ENCODE measurements around the gene CDON. TPM values are rescaled to one million over a fixed set of nuclear protein-coding genes. Genes with fewer than 3 reads are reported as not detected.

Gene CDON
- total and polyA plus RNA-seq, 12 donors, result 1.4 to 17.1 (median 8.9) TPM

DNA sequence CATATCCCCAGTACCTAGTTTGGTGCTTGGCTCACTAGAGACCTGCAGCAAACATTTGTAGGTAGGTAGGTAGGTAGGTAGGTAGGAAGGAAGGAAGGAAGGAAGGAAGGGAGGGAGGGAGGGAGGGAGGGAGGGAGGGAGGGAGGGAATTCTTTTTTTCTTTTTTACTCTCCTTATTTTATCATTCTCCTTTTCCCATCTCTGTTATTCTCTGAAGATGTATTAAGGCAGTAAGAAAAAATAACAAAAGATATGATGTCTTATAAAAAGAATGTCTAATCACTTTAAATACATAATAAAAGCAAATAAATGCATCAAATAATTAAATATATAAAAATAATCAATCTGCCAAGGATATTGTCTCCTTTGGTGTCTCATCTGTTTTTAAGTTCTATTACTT is 88.4 kb downstream of the CDON start:
- Histone ChIP-seq H3K36me3 (no peaks in the 10 kb centered on the region), H3K27me3 (no peaks in the 10 kb centered on the region), H3K9me3 (no peaks in the 10 kb centered on the region), H3K27ac (no peak overlapping the region), H3K4me1 (peaks cover 0 to 9% (median 0%) of the 10 kb centered on the region in 9 donors), H3K4me3 (no peak overlapping the region)
- DNase-seq (no peak), ATAC-seq (no peak)
- TF ChIP-seq, protein P1, sequence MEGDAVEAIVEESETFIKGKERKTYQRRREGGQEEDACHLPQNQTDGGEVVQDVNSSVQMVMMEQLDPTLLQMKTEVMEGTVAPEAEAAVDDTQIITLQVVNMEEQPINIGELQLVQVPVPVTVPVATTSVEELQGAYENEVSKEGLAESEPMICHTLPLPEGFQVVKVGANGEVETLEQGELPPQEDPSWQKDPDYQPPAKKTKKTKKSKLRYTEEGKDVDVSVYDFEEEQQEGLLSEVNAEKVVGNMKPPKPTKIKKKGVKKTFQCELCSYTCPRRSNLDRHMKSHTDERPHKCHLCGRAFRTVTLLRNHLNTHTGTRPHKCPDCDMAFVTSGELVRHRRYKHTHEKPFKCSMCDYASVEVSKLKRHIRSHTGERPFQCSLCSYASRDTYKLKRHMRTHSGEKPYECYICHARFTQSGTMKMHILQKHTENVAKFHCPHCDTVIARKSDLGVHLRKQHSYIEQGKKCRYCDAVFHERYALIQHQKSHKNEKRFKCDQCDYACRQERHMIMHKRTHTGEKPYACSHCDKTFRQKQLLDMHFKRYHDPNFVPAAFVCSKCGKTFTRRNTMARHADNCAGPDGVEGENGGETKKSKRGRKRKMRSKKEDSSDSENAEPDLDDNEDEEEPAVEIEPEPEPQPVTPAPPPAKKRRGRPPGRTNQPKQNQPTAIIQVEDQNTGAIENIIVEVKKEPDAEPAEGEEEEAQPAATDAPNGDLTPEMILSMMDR (IDR thresholded peaks at IDR 0.05), result no peak
- intact Hi-C loops (cut with DNase I), result no loop called here

DNA sequence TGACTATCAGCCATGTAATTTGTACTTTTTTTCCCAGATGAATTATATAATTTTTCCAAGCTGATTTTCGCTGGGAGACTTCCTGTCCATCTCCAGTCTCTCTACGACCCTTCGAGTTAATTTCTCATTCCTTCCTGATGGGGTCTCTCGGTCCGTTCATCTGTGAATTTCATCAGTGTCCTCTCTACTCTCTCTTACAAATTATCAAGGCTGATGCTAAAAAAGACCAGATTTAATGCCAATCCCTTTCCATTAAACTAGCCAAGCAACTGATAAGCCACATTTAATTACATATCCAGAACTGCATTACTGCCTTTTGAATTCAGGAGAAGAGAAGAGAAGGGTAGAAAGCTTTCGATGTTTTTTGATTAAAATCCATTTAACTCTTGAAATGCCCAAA is 91.0 kb downstream of the CDON start:
- 48 to 55% methylated on average over 6 of the region's 6 CpGs for WGBS, 2 donors

DNA sequence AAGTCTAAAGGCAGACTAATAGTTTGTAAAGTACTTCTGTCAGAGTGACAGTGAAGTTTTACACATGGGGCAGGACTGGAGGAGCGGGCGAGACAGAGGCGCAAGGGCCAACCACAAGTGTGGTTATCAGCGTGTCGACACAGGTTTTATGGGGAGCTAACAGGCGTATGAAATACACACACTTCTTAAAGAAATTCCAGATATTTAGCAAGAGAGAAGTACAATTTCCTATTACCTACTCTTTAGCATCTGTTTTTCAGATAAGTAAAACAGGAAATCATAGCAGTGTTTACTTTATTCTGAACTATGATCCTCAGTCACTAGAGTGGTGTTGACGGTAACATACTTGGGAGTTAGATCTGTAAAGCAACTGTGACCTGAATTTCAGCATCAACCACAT is 94.3 kb downstream of the CDON start:
- ATAC-seq, result peak in 1 of 8 donors; percentile 29
- Histone ChIP-seq H3K4me3 (no peak overlapping the region), H3K36me3 (peaks cover 0 to 5% (median 0%) of the 10 kb centered on the region in 9 donors), H3K27ac (no peak overlapping the region), H3K4me1 (peaks cover 0 to 7% (median 0%) of the 10 kb centered on the region in 9 donors), H3K27me3 (no peaks in the 10 kb centered on the region), H3K9me3 (peaks cover 0 to 4% (median 0%) of the 10 kb centered on the region in 11 donors)
- no peak for DNase-seq
- 61 to 63% methylated on average over 7 of the region's 7 CpGs for WGBS, 2 donors
- intact Hi-C loops (cut with DNase I), result loop anchor here in 1 of 10 donors (10.0 kb wide), 1 partner anchor 56 kb away; no protein-coding TSS in a partner anchor
- TF ChIP-seq, protein P1 (IDR thresholded peaks at IDR 0.05), result no peak

More for the DNA sequence above, 91.0 kb downstream of the CDON start:
- no peak for DNase-seq
- Histone ChIP-seq H3K27ac (no peak overlapping the region), H3K4me1 (peaks cover 0 to 7% (median 0%) of the 10 kb centered on the region in 9 donors), H3K36me3 (no peaks in the 10 kb centered on the region), H3K4me3 (no peak overlapping the region), H3K27me3 (no peaks in the 10 kb centered on the region), H3K9me3 (no peaks in the 10 kb centered on the region)
- ATAC-seq, result peak in 6 of 8 donors; percentile 46 to 78 (median 69)
- TF ChIP-seq, protein P1 (IDR thresholded peaks at IDR 0.05), result peak in 3 of 9 donors; percentile 28 to 36 (median 35)
- intact Hi-C loops (cut with DNase I), result no loop called here

DNA sequence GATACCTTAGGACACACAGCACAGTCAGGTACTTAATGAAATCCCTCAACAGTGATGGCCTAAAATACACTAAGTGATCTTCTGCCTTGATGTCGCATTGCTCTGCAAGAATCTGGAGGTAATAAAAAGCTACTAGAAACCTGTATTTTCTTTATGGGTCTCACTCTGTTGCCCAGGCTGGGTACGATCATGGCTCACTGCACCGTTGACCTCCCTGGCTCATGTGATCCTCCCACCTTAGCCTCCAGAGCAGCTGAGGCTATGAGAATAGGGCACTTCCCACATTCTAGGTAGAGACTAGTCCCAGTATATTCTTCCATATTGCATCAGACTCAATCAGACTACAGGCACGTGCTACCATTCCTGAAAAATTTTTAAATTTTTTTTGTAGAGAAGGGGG is 95.2 kb downstream of the CDON start:
- Histone ChIP-seq H3K9me3 (peaks cover 0 to 12% (median 5%) of the 10 kb centered on the region in 11 donors), H3K36me3 (peaks cover 0 to 7% (median 0%) of the 10 kb centered on the region in 9 donors), H3K4me3 (no peak overlapping the region), H3K27me3 (no peaks in the 10 kb centered on the region), H3K27ac (no peak overlapping the region), H3K4me1 (peaks cover 0 to 7% (median 0%) of the 10 kb centered on the region in 9 donors)
- intact Hi-C loops (cut with DNase I), result loop anchor here in 1 of 10 donors (10.0 kb wide), 1 partner anchor 57 kb away; no protein-coding TSS in a partner anchor
- 97 to 98% methylated on average over 4 of the region's 4 CpGs for WGBS, 2 donors
- TF ChIP-seq, protein P1 (IDR thresholded peaks at IDR 0.05), result no peak
- ATAC-seq (no peak), DNase-seq (no peak)

All from heart right ventricle (tissue), 16 donors.